GM19467 (cell line): ENCODE results near the gene LIMS2.

Experiments used
- ATAC-seq: cut with Tn5 transposase; IDR thresholded peaks from one replicate; pipeline ENCODE4 v1.9.1; 2021; ENCODE audit warnings: mild to moderate bottlenecking, moderate library complexity; ENCODE audit not compliant: unreplicated experiment

LIMS2 gene

GRCh38 chr2:127634626-127635379 lies 40.5 kb downstream of the LIMS2 start:
- no peak for ATAC-seq

- ATAC-seq = no peak
These were observed 41.2 kb downstream of the LIMS2 start for GRCh38 chr2:127634066-127634617.

- ATAC-seq = no peak
These were observed 41.7 kb downstream of the LIMS2 start for GRCh38 chr2:127633556-127634065.

- no peak for ATAC-seq
These were observed 42.5 kb downstream of the LIMS2 start for GRCh38 chr2:127632592-127633489.

- ATAC-seq = no peak
These were observed 43.2 kb downstream of the LIMS2 start for GRCh38 chr2:127631997-127632581.

- ATAC-seq = no peak
These were observed 43.8 kb downstream of the LIMS2 start for GRCh38 chr2:127631541-127631996.

GRCh38 chr2:127630864-127631540 lies 44.3 kb downstream of the LIMS2 start:
- no peak for ATAC-seq

- no peak for ATAC-seq
These were observed 45.0 kb downstream of the LIMS2 start for GRCh38 chr2:127630096-127630863.

- ATAC-seq = no peak
These were observed 45.7 kb downstream of the LIMS2 start for GRCh38 chr2:127629637-127630036.

- ATAC-seq = no peak
These were observed 46.3 kb downstream of the LIMS2 start for GRCh38 chr2:127628767-127629614.

GRCh38 chr2:127627740-127628571 lies 47.4 kb downstream of the LIMS2 start:
- no peak for ATAC-seq

GRCh38 chr2:127626917-127627739 lies 48.2 kb downstream of the LIMS2 start:
- no peak for ATAC-seq

- no peak for ATAC-seq
These were observed 49.2 kb downstream of the LIMS2 start for GRCh38 chr2:127626175-127626574.

- no peak for ATAC-seq
These were observed 49.8 kb downstream of the LIMS2 start for GRCh38 chr2:127625572-127625951.

GRCh38 chr2:127624756-127625571 lies 50.4 kb downstream of the LIMS2 start:
- no peak for ATAC-seq

GRCh38 chr2:127624320-127624755 lies 51.0 kb downstream of the LIMS2 start:
- no peak for ATAC-seq
